Neuronal stem cell (in vitro differentiated cells): Measurements from ENCODE around the gene FLRT2.

Source experiments
- DNase-seq: peaks from one replicate; pipeline ENCODE4 v3.0.0-alpha.2; 2013; ENCODE audit warnings: low spot score
- H2AFZ ChIP-seq: one replicate; pipeline ENCODE4 v1.6.1; 2013; ENCODE audit warnings: mild to moderate bottlenecking, low read length, inconsistent platforms
- H2AK5ac ChIP-seq: 2 replicates; pipeline ENCODE4 v1.6.1; 2013; ENCODE audit warnings: low read depth, mild to moderate bottlenecking, inconsistent platforms, low read length, moderate library complexity, mixed read lengths
- H2BK120ac ChIP-seq: 2 replicates; pipeline ENCODE4 v1.6.1; 2013; ENCODE audit warnings: low read depth, mild to moderate bottlenecking, inconsistent platforms, low read length, moderate library complexity, mixed read lengths
- H2BK12ac ChIP-seq: one replicate; pipeline ENCODE4 v1.6.1; 2013; ENCODE audit warnings: low read length, inconsistent platforms
- H2BK15ac ChIP-seq: 2 replicates; pipeline ENCODE4 v1.6.1; 2013; ENCODE audit warnings: mild to moderate bottlenecking, low read length, inconsistent platforms, mixed read lengths
- H2BK5ac ChIP-seq: one replicate; pipeline ENCODE4 v1.6.1; 2013; ENCODE audit warnings: inconsistent platforms, mild to moderate bottlenecking, low read length, moderate library complexity
- H3K14ac ChIP-seq: one replicate; pipeline ENCODE4 v1.6.1; 2013; ENCODE audit warnings: low read length, inconsistent platforms
- H3K18ac ChIP-seq: 2 replicates; pipeline ENCODE4 v1.6.1; 2013; ENCODE audit warnings: low read length, inconsistent platforms
- H3K23ac ChIP-seq: 2 replicates; pipeline ENCODE4 v1.6.1; 2013; ENCODE audit warnings: low read depth, mild to moderate bottlenecking, mixed read lengths, low read length, inconsistent platforms; ENCODE audit not compliant: poor library complexity
- H3K27ac ChIP-seq: replicated peaks from 3 replicates; pipeline ENCODE4 v1.5.1; 2013; ENCODE audit warnings: low read length, inconsistent platforms
- H3K27me3 ChIP-seq, 3 experiments: 2 replicates each; pipeline ENCODE4 v1.6.1; 2013; ENCODE audit warnings: low read length in 3 of 3, mild to moderate bottlenecking in 2 of 3, inconsistent platforms in 1 of 3, low read depth in 1 of 3, mixed read lengths in 1 of 3, moderate library complexity in 1 of 3; ENCODE audit not compliant: control insufficient read depth in 3 of 3, insufficient read depth in 3 of 3
- H3K36me3 ChIP-seq, 2 donors: replicated peaks in 1 of 2; 2 replicates each; pipeline ENCODE4 v1.6.1; 2013; ENCODE audit warnings: low read length in 2 of 2; ENCODE audit not compliant: control insufficient read depth in 2 of 2, insufficient read depth in 2 of 2
- H3K4ac ChIP-seq: 2 replicates; pipeline ENCODE4 v1.6.1; 2013; ENCODE audit warnings: inconsistent platforms, mild to moderate bottlenecking, low read length, moderate library complexity
- H3K4me1 ChIP-seq, 2 donors: 1 replicate in 1 of 2; 2 replicates in 1 of 2; pipeline ENCODE4 v1.6.1; 2013; ENCODE audit warnings: low read length in 2 of 2, low read depth in 1 of 2; ENCODE audit not compliant: control insufficient read depth in 2 of 2, insufficient read depth in 1 of 2
- H3K4me2 ChIP-seq: one replicate; pipeline ENCODE4 v1.6.1; 2013; ENCODE audit warnings: mild to moderate bottlenecking, low read length, inconsistent platforms; ENCODE audit not compliant: insufficient read depth, poor library complexity, severe bottlenecking
- H3K4me3 ChIP-seq, 2 donors: 2 replicates each; pipeline ENCODE4 v1.5.1; 2013; ENCODE audit warnings: low read length in 2 of 2, mild to moderate bottlenecking in 2 of 2, inconsistent platforms in 1 of 2, moderate library complexity in 1 of 2
- H3K79me1 ChIP-seq: one replicate; pipeline ENCODE4 v1.6.1; 2013; ENCODE audit warnings: low read depth, mild to moderate bottlenecking, inconsistent platforms, low read length, moderate library complexity
- H3K9ac ChIP-seq: one replicate; pipeline ENCODE4 v1.6.1; 2013; ENCODE audit warnings: mild to moderate bottlenecking, low read depth, low read length, inconsistent platforms; ENCODE audit not compliant: poor library complexity
- H3K9me3 ChIP-seq, 2 donors: replicated peaks in 1 of 2; 2 replicates each; pipeline versions ENCODE3 to v1.6.1; 2013; ENCODE audit warnings: low read length in 2 of 2, mild to moderate bottlenecking in 2 of 2, inconsistent platforms in 1 of 2, low read depth in 1 of 2, mixed read lengths in 1 of 2, moderate library complexity in 1 of 2; ENCODE audit not compliant: control insufficient read depth in 2 of 2, insufficient read depth in 1 of 2
- H4K8ac ChIP-seq: one replicate; pipeline ENCODE4 v1.6.1; 2013; ENCODE audit warnings: low read depth, mild to moderate bottlenecking, inconsistent platforms, low read length, moderate library complexity
- H4K91ac ChIP-seq: one replicate; pipeline ENCODE4 v1.6.1; 2013; ENCODE audit warnings: low read length, low read depth, mild to moderate bottlenecking, inconsistent platforms; ENCODE audit not compliant: poor library complexity
- WGBS, 2 donors: extraction: QIAGEN DNeasy Blood & Tissue Kit; methylation state at CpG; one replicate each; pipeline ENCODE4 v1.1.7; 2013; ENCODE audit warnings: missing lambda C conversion rate in 2 of 2, mixed read lengths in 1 of 2; ENCODE audit not compliant: insufficient read length in 2 of 2, insufficient replicate concordance in 1 of 2; ENCODE audit errors: extremely low coverage in 2 of 2; 5-methylcytosine and 5-hydroxymethylcytosine counted together

Gene FLRT2

GRCh38 chr14:85613496-85613895, 83.6 kb downstream of the FLRT2 start:
- H3K4me1 ChIP-seq: no peaks in the 10 kb centered on the region
- H2BK15ac ChIP-seq: no peak overlapping the region
- H3K9ac ChIP-seq: no peak overlapping the region
- H2AFZ ChIP-seq: no peak overlapping the region
- no peaks in the 10 kb centered on the region for H3K79me1 ChIP-seq
- H3K4me3 ChIP-seq: no peak overlapping the region
- H3K36me3 ChIP-seq: no peaks in the 10 kb centered on the region
- no peak overlapping the region for H4K91ac ChIP-seq
- no CpG with 5 or more reads among the region's 5 CpGs for WGBS, 2 donors
- no peak overlapping the region for H3K4ac ChIP-seq
- no peak overlapping the region for H2BK5ac ChIP-seq
- no peaks in the 10 kb centered on the region for H3K27me3 ChIP-seq
- H2BK12ac ChIP-seq: no peak overlapping the region
- H3K18ac ChIP-seq: no peak overlapping the region
- no peak overlapping the region for H3K14ac ChIP-seq
- H2AK5ac ChIP-seq: no peak overlapping the region
- H3K9me3 ChIP-seq: no peaks in the 10 kb centered on the region
- H3K4me2 ChIP-seq: no peak overlapping the region
- no peak overlapping the region for H2BK120ac ChIP-seq
- no peak overlapping the region for H3K23ac ChIP-seq
- no peak for DNase-seq
- H4K8ac ChIP-seq: no peak overlapping the region
- no peak overlapping the region for H3K27ac ChIP-seq

- no CpG with 5 or more reads among the region's 5 CpGs for WGBS, 2 donors
- Histone ChIP-seq H4K8ac (no peak overlapping the region), H3K9ac (no peak overlapping the region), H4K91ac (no peak overlapping the region), H2BK5ac (no peak overlapping the region), H3K4me2 (no peak overlapping the region), H3K36me3 (peaks cover 0 to 3% of the 10 kb centered on the region in 2 donors), H2BK12ac (no peak overlapping the region), H2AK5ac (no peak overlapping the region), H3K27me3 (no peaks in the 10 kb centered on the region), H3K4me1 (no peaks in the 10 kb centered on the region), H3K9me3 (no peaks in the 10 kb centered on the region), H3K18ac (no peak overlapping the region), H3K27ac (no peak overlapping the region), H2AFZ (no peak overlapping the region), H2BK120ac (no peak overlapping the region), H3K79me1 (no peaks in the 10 kb centered on the region), H2BK15ac (no peak overlapping the region), H3K23ac (no peak overlapping the region), H3K4me3 (no peak overlapping the region), H3K4ac (no peak overlapping the region), H3K14ac (no peak overlapping the region)
- no peak for DNase-seq
Observed at GRCh38 chr14:85616386-85616885, 86.5 kb downstream of the FLRT2 start.

- H3K23ac ChIP-seq: no peak overlapping the region
- no peak overlapping the region for H4K8ac ChIP-seq
- H3K36me3 ChIP-seq: peaks cover 0 to 7% of the 10 kb centered on the region in 2 donors
- DNase-seq: no peak
- H2AK5ac ChIP-seq: no peak overlapping the region
- H4K91ac ChIP-seq: no peak overlapping the region
- no peak overlapping the region for H3K4me3 ChIP-seq
- no CpG with 5 or more reads among the region's 2 CpGs for WGBS, 2 donors
- no peaks in the 10 kb centered on the region for H3K79me1 ChIP-seq
- no peaks in the 10 kb centered on the region for H3K4me1 ChIP-seq
- no peak overlapping the region for H2BK5ac ChIP-seq
- H3K14ac ChIP-seq: no peak overlapping the region
- H3K27ac ChIP-seq: no peak overlapping the region
- H3K27me3 ChIP-seq: no peaks in the 10 kb centered on the region
- no peak overlapping the region for H3K9ac ChIP-seq
- no peak overlapping the region for H3K18ac ChIP-seq
- peaks cover 0 to 3% of the 10 kb centered on the region in 2 donors for H3K9me3 ChIP-seq
- H3K4ac ChIP-seq: no peak overlapping the region
- no peak overlapping the region for H3K4me2 ChIP-seq
- H2BK15ac ChIP-seq: no peak overlapping the region
- H2AFZ ChIP-seq: no peak overlapping the region
- no peak overlapping the region for H2BK120ac ChIP-seq
- no peak overlapping the region for H2BK12ac ChIP-seq
Observed at GRCh38 chr14:85616886-85617285, 86.9 kb downstream of the FLRT2 start.

- H3K14ac ChIP-seq: no peak overlapping the region
- H2BK15ac ChIP-seq: no peak overlapping the region
- H3K4ac ChIP-seq: no peak overlapping the region
- no peak overlapping the region for H3K9ac ChIP-seq
- H3K36me3 ChIP-seq: peaks cover 0 to 14% of the 10 kb centered on the region in 2 donors
- H3K27ac ChIP-seq: no peak overlapping the region
- peaks cover 0 to 3% of the 10 kb centered on the region in 2 donors for H3K9me3 ChIP-seq
- H3K79me1 ChIP-seq: no peaks in the 10 kb centered on the region
- no peak for DNase-seq
- H3K4me1 ChIP-seq: no peaks in the 10 kb centered on the region
- no peak overlapping the region for H4K8ac ChIP-seq
- no peak overlapping the region for H3K4me2 ChIP-seq
- H2AK5ac ChIP-seq: no peak overlapping the region
- H3K18ac ChIP-seq: no peak overlapping the region
- H2BK12ac ChIP-seq: no peak overlapping the region
- H2BK5ac ChIP-seq: no peak overlapping the region
- WGBS, 2 donors: no CpG with 5 or more reads among the region's 2 CpGs
- H3K27me3 ChIP-seq: no peaks in the 10 kb centered on the region
- no peak overlapping the region for H2BK120ac ChIP-seq
- H3K23ac ChIP-seq: no peak overlapping the region
- no peak overlapping the region for H2AFZ ChIP-seq
- H4K91ac ChIP-seq: no peak overlapping the region
- no peak overlapping the region for H3K4me3 ChIP-seq
Observed at GRCh38 chr14:85617791-85618190, 87.8 kb downstream of the FLRT2 start.
